ENCODE measurements around the gene GPR84. TPM values are rescaled to one million over a fixed set of nuclear protein-coding genes. Genes with fewer than 3 reads are reported as not detected.

Gene GPR84
- total RNA-seq, 2 experiments from 2014 or later, result 0.27 to 0.53 TPM

DNA sequence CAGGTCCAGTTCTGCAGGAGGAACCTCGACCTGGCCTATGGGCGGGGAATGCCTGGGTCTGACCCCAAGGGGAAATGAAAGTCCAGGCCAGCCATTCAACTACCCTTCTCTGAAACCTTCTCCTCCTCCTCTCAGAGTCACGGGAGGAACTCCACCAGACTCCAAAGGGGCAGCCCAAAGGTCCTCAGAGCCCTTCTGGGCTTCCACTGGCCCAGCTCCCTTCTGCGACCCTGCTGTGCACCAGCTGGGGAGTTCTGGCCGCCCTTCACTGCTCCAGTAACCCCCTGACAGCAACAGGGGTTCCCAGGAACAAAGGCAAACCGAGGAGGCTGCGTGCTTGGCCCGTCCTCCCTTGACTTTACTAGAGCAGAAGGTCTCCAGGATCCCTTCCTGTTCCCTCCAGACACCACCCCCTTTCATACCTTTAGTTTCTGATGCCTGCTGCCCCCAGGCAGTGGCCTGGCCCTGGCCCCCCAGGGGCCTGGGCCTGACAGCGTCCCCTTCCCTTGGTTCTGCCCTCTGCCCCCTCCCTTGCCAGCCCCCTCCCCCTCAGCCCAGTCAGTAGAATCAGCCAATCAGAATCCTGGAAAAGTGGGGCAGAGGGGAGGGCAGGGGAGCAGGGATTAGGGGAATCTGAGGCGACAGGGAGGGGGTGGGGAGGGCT lies 21.1 kb upstream of the GPR84 start:
- POLR2A ChIA-PET, result no interaction called here
- no peaks in the 10 kb centered on the region for H3K9me3 Mint-ChIP-seq
- peaks cover 9% of the 10 kb centered on the region for H3K4me1 ChIP-seq (ENCODE audit: insufficient read depth, low read length)
- intact Hi-C loops (cut with DNase I, micrococcal nuclease), result no loop called here
- no peak overlapping the region for H3K27ac ChIP-seq (ENCODE audit: low read depth in 1 of 2, low read length in 2 of 2)
- no peaks in the 10 kb centered on the region for H3K9me3 ChIP-seq (ENCODE audit: control insufficient read depth in 1 of 2, insufficient read depth in 1 of 2, low read length in 2 of 2)
- H3K36me3 ChIP-seq (ENCODE audit: insufficient read depth, low read length), result no peaks in the 10 kb centered on the region
- H3K4me3 Mint-ChIP-seq, result no peak overlapping the region
- H3K4me1 Mint-ChIP-seq (ENCODE audit: low read depth), result peaks cover 16% of the 10 kb centered on the region
- TF ChIP-seq, protein P1, sequence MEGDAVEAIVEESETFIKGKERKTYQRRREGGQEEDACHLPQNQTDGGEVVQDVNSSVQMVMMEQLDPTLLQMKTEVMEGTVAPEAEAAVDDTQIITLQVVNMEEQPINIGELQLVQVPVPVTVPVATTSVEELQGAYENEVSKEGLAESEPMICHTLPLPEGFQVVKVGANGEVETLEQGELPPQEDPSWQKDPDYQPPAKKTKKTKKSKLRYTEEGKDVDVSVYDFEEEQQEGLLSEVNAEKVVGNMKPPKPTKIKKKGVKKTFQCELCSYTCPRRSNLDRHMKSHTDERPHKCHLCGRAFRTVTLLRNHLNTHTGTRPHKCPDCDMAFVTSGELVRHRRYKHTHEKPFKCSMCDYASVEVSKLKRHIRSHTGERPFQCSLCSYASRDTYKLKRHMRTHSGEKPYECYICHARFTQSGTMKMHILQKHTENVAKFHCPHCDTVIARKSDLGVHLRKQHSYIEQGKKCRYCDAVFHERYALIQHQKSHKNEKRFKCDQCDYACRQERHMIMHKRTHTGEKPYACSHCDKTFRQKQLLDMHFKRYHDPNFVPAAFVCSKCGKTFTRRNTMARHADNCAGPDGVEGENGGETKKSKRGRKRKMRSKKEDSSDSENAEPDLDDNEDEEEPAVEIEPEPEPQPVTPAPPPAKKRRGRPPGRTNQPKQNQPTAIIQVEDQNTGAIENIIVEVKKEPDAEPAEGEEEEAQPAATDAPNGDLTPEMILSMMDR (IDR thresholded peaks at IDR 0.05), result no peak
- H3K27ac Mint-ChIP-seq, result no peak overlapping the region
- no peaks in the 10 kb centered on the region for H3K36me3 Mint-ChIP-seq (ENCODE audit: low read depth)
- DNase-seq (peak in 2 of 14 experiments; percentile 59 to 63), ATAC-seq (ENCODE audit: poor library complexity) (no peak)
- CTCF ChIA-PET, result interaction anchor here (1.6 kb wide), 1 partner anchor 19 kb away, joined by 4 read pairs; no protein-coding TSS in a partner anchor
- no peak overlapping the region for H3K4me3 ChIP-seq (ENCODE audit: low read length)
- no peaks in the 10 kb centered on the region for H3K27me3 ChIP-seq (ENCODE audit: control insufficient read depth in 1 of 2, insufficient read depth in 2 of 2, low read length in 2 of 2)
- no peaks in the 10 kb centered on the region for H3K27me3 Mint-ChIP-seq

GRCh38 chr12:54384591-54385041 lies 20.3 kb upstream of the GPR84 start, which contains the start of gene ZNF385A:
Gene ZNF385A (minus strand): TSS chr12:54384733. CDS start chr12:54384514, 219 bp downstream.
- no peak within 1 kb of the TSS for H3K4me3 Mint-ChIP-seq
- H3K36me3 Mint-ChIP-seq (ENCODE audit: low read depth), result no peaks in the 10 kb centered on the region
- H3K27me3 Mint-ChIP-seq, result no peaks in the 10 kb centered on the region
- peaks cover 12% of the 10 kb centered on the region for H3K4me1 Mint-ChIP-seq (ENCODE audit: low read depth)
- H3K27ac Mint-ChIP-seq, result no peak within 1 kb of the TSS
- POLR2A ChIA-PET, result no interaction called here
- Histone ChIP-seq H3K4me1 (ENCODE audit: insufficient read depth, low read length) (peaks cover 6% of the 10 kb centered on the region), H3K36me3 (ENCODE audit: insufficient read depth, low read length) (no peaks in the 10 kb centered on the region), H3K4me3 (ENCODE audit: low read length) (peak within 1 kb of the TSS; percentile 28), H3K9me3 (ENCODE audit: control insufficient read depth in 1 of 2, insufficient read depth in 1 of 2, low read length in 2 of 2) (no peaks in the 10 kb centered on the region), H3K27me3 (ENCODE audit: control insufficient read depth in 1 of 2, insufficient read depth in 2 of 2, low read length in 2 of 2) (no peaks in the 10 kb centered on the region), H3K27ac (ENCODE audit: low read depth in 1 of 2, low read length in 2 of 2) (no peak within 1 kb of the TSS)
- CTCF ChIA-PET, result interaction anchor here (0.6 kb wide), 1 partner anchor 31 kb away, joined by 3 read pairs; no protein-coding TSS in a partner anchor
- no peak for ATAC-seq (ENCODE audit: poor library complexity)
- DNase-seq, result peak in 2 of 14 experiments; percentile 55 to 64
- H3K9me3 Mint-ChIP-seq, result no peaks in the 10 kb centered on the region
- intact Hi-C loops (cut with DNase I, micrococcal nuclease), result loop anchor here in 1 of 2 experiments (5.0 kb wide), 1 partner anchor 377 kb away; the partner anchor contains the start of gene HOXC8
- TF ChIP-seq, protein P1 (IDR thresholded peaks at IDR 0.05), result no peak

DNA sequence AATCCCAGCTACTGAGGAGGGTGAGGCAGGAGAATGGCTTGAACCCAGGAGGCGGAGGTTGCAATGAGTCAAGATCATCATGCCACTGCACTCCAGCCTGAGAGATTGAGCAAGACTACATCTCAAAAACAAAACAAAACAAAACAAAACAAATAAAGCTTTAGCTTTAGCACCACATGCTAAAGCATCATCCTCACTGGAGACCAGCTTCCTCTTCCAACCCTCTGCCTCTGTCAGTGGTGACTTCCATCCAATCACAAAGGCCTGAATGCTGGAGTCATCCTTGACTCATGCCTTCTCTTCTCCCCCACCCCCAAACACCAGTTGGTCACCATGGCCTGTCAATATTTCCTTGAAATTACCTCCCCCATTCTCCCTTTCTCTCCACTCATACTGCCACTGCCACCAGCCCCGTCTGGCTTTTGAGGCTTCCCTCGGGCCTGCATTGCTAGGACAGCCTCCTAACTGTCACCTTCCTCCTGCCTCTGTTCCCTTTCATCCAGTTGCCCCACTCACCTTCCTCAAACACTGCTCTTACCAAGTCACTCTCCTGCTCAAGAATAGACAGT lies 18.8 kb upstream of the GPR84 start:
- Mint-ChIP-seq H3K9me3 (no peaks in the 10 kb centered on the region), H3K27me3 (no peaks in the 10 kb centered on the region), H3K27ac (no peak overlapping the region), H3K4me3 (no peak overlapping the region), H3K4me1 (ENCODE audit: low read depth) (peaks cover 12% of the 10 kb centered on the region), H3K36me3 (ENCODE audit: low read depth) (no peaks in the 10 kb centered on the region)
- Histone ChIP-seq H3K4me1 (ENCODE audit: insufficient read depth, low read length) (peaks cover 7% of the 10 kb centered on the region), H3K27me3 (ENCODE audit: control insufficient read depth in 1 of 2, insufficient read depth in 2 of 2, low read length in 2 of 2) (no peaks in the 10 kb centered on the region), H3K36me3 (ENCODE audit: insufficient read depth, low read length) (no peaks in the 10 kb centered on the region), H3K4me3 (ENCODE audit: low read length) (no peak overlapping the region), H3K27ac (ENCODE audit: low read depth in 1 of 2, low read length in 2 of 2) (peak overlapping the region in 1 of 2 donors; percentile 52), H3K9me3 (ENCODE audit: control insufficient read depth in 1 of 2, insufficient read depth in 1 of 2, low read length in 2 of 2) (no peaks in the 10 kb centered on the region)
- intact Hi-C loops (cut with DNase I, micrococcal nuclease), result loop anchor here in 1 of 2 experiments (5.0 kb wide), 1 partner anchor 376 kb away; the partner anchor contains the start of gene HOXC8
- DNase-seq (peak in 3 of 14 experiments; percentile 21 to 77 (median 66)), ATAC-seq (ENCODE audit: poor library complexity) (no peak)
- POLR2A ChIA-PET, result no interaction called here
- CTCF ChIA-PET, result no interaction called here
- TF ChIP-seq, protein P1 (IDR thresholded peaks at IDR 0.05), result no peak

Data from CD4-positive, alpha-beta T cell (primary cell).